K562 (cell line): ENCODE measurements around the gene RXRB. TPM values are rescaled to one million over a fixed set of nuclear protein-coding genes. Genes with fewer than 3 reads are reported as not detected.

Source experiments
- CBFB ChIP-seq: sonication (generic); formaldehyde crosslinking; IDR thresholded peaks from 2 replicates; pipeline ENCODE4 v1.4.0; 2020; ENCODE audit warnings: mild to moderate bottlenecking, missing genetic modification reagents
- E2F4 ChIP-seq: sonication (generic); formaldehyde crosslinking; IDR thresholded peaks from 2 replicates; pipeline ENCODE4 v1.8.0; 2022; ENCODE audit warnings: mild to moderate bottlenecking, low read depth, missing genetic modification reagents
- E4F1 ChIP-seq: fragments of 250-450 bp; sonication (Bioruptor Pico); IDR thresholded peaks from 2 replicates; pipeline ENCODE4 v1.5.0; 2021; ENCODE audit warnings: mild to moderate bottlenecking, borderline replicate concordance
- MEIS2 ChIP-seq: fragments of 450-650 bp; IDR thresholded peaks from 2 replicates; pipeline ENCODE4 v1.6.1; 2014; ENCODE audit warnings: mild to moderate bottlenecking; ENCODE audit not compliant: partially characterized antibody
- MYC ChIP-seq, 2 experiments: fragments of 250-450 bp in 1 of 2; sonication (Bioruptor Pico) in 1 of 2; IDR thresholded peaks; 2 replicates each; pipeline versions ENCODE4 v1.5.1 to v1.6.1; 2012 to 2021; ENCODE audit warnings: low read depth in 2 of 2, borderline replicate concordance in 1 of 2, improper control_type of control experiment in 1 of 2, low read length in 1 of 2, mild to moderate bottlenecking in 1 of 2, moderate library complexity in 1 of 2
- POLR2B ChIP-seq: fragments of 450-650 bp; IDR thresholded peaks from 2 replicates; pipeline ENCODE4 v1.6.1; 2018; ENCODE audit warnings: low read depth; ENCODE audit not compliant: partially characterized antibody
- RB1 ChIP-seq: fragments of 450-650 bp; IDR thresholded peaks from 2 replicates; pipeline ENCODE4 v1.6.1; 2017; ENCODE audit warnings: low read depth, mild to moderate bottlenecking
- SOX6 ChIP-seq: fragments of 450-650 bp; IDR thresholded peaks from 2 replicates; pipeline ENCODE4 v1.6.1; 2014; ENCODE audit warnings: mild to moderate bottlenecking
- ZNF12 ChIP-seq: sonication (generic); formaldehyde crosslinking; IDR thresholded peaks from 2 replicates; pipeline ENCODE4 v1.4.0; 2020; ENCODE audit warnings: mild to moderate bottlenecking, missing genetic modification reagents
- ZNF146 ChIP-seq: IDR thresholded peaks from one replicate; pipeline ENCODE4 v1.6.1; 2018; ENCODE audit warnings: missing compliant biosample characterization; ENCODE audit not compliant: unreplicated experiment
- ZNF184 ChIP-seq: sonication (generic); formaldehyde crosslinking; IDR thresholded peaks from 2 replicates; pipeline ENCODE4 v1.5.0; 2020; ENCODE audit warnings: missing genetic modification reagents
- ZNF76 ChIP-seq: fragments of 250-450 bp; sonication (Bioruptor Pico); IDR thresholded peaks from 2 replicates; pipeline ENCODE4 v1.4.0; 2020; ENCODE audit warnings: mild to moderate bottlenecking, moderate library complexity, borderline replicate concordance
- ZSCAN32 ChIP-seq: fragments of 450-650 bp; formaldehyde crosslinking; IDR thresholded peaks from 2 replicates; pipeline ENCODE4 v1.4.0; 2020; ENCODE audit warnings: mild to moderate bottlenecking, moderate library complexity
- polyA plus RNA-seq, 8 experiments: library from polyadenylated mRNA; depleted of rRNA in 4 of 8; stranded (reverse) in 5 of 8; unstranded in 3 of 8; fragments of >200 nt; fragmentation: Nextera tagmentation in 2 of 8; fragmentation: Illumina TruSeq in 1 of 8; extraction: Ambion mirVana in 2 of 8; extraction: Trizol in 1 of 8; gene quantifications; 2 replicates each; pipeline versions ENCODE4 v1.2.1 to v1.2.3, GENCODE V29; 2011 to 2014; ENCODE audit warnings: inconsistent platforms in 1 of 8, missing spikeins in 1 of 8
- total RNA-seq, 7 experiments: library from RNA; depleted of rRNA in 6 of 7; stranded (reverse); fragments of >200 nt in 6 of 7; fragmentation: Illumina TruSeq in 2 of 7; extraction: Trizol in 2 of 7; gene quantifications; 2 replicates each; pipeline versions ENCODE4 v1.2.1 to v1.2.3, GENCODE V29; 2011 to 2021; ENCODE audit warnings: low replicate concordance in 1 of 7
- TF ChIP-seq, protein P1 (sequence below): fragments of 200-800 bp; sonication (Bioruptor generic); IDR thresholded peaks from 2 replicates; pipeline ENCODE4 v1.6.1; 2016; ENCODE audit warnings: missing genetic modification characterization, missing compliant biosample characterization
- TF ChIP-seq, protein P2 (sequence below): fragments of 450-650 bp; formaldehyde crosslinking; IDR thresholded peaks from 2 replicates; pipeline ENCODE4 v1.4.0; 2020; ENCODE audit warnings: mild to moderate bottlenecking, moderate library complexity

The RXRB gene
- total and polyA plus RNA-seq, 9 of the 15 experiments (the other 6 are each of a cell fraction or from before 2014, with no cell fraction given) = 0.76 to 35.5 (median 18.4) TPM

DNA sequence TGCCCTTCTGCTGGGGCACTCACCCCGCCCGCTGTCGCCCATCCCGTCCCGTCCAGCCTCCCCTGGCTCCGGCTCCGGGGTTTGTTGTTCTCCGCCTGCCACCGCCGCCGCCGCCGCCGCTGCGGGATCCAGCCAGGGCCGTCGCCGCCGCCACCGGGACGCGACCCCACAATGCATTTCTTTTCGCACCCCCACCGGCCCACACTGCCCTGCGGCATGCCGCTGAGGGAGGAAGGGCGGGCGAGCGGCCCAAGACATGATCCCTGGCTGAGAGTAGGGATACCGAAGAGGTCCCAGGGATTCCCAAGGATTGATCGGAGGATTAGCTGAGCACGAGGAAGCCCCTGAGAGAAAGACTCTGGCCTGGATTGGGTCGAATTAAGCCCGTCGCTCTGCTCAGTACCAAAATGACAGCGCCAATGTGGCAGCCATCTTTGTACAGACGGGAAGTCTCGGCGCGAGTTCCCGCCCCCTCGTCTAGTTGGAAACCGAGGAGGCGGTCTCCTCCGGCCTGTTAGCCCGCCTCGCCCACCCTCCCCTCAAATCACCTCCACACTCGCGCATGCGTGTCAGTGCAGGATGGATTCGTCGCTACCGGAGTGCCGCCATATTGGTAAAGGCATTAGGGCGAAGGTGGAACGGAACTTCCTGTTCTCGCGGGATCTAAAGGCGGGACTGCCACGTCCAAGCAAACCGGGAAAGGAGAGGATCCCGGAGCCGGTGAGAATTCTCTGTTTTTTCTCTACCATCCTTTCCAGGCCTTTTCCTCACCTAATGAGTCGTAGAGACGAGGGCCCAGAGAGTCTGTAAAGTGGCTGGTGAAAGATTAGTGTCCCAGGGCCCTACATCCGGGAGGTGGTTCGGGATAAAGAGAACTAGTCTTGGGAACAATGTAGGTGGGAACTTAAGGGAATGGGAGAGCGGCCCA lies at the start of gene RXRB, which contains the start of gene SLC39A7 (continued):
- TF ChIP-seq, protein P1, sequence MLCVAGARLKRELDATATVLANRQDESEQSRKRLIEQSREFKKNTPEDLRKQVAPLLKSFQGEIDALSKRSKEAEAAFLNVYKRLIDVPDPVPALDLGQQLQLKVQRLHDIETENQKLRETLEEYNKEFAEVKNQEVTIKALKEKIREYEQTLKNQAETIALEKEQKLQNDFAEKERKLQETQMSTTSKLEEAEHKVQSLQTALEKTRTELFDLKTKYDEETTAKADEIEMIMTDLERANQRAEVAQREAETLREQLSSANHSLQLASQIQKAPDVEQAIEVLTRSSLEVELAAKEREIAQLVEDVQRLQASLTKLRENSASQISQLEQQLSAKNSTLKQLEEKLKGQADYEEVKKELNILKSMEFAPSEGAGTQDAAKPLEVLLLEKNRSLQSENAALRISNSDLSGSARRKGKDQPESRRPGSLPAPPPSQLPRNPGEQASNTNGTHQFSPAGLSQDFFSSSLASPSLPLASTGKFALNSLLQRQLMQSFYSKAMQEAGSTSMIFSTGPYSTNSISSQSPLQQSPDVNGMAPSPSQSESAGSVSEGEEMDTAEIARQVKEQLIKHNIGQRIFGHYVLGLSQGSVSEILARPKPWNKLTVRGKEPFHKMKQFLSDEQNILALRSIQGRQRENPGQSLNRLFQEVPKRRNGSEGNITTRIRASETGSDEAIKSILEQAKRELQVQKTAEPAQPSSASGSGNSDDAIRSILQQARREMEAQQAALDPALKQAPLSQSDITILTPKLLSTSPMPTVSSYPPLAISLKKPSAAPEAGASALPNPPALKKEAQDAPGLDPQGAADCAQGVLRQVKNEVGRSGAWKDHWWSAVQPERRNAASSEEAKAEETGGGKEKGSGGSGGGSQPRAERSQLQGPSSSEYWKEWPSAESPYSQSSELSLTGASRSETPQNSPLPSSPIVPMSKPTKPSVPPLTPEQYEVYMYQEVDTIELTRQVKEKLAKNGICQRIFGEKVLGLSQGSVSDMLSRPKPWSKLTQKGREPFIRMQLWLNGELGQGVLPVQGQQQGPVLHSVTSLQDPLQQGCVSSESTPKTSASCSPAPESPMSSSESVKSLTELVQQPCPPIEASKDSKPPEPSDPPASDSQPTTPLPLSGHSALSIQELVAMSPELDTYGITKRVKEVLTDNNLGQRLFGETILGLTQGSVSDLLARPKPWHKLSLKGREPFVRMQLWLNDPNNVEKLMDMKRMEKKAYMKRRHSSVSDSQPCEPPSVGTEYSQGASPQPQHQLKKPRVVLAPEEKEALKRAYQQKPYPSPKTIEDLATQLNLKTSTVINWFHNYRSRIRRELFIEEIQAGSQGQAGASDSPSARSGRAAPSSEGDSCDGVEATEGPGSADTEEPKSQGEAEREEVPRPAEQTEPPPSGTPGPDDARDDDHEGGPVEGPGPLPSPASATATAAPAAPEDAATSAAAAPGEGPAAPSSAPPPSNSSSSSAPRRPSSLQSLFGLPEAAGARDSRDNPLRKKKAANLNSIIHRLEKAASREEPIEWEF (CRISPR knock-in tag) = no peak
- TF ChIP-seq RB1 (peak; percentile 71), E2F4 (no peak), ZNF146 (no peak), ZNF12 (CRISPR knock-in tag) (peak; percentile 67; the same call in 1 of the 2 replicates), MEIS2 (peak; percentile 90), ZSCAN32 (CRISPR knock-in tag) (peak; percentile 73; the same call in 1 of the 2 replicates), ZNF184 (CRISPR knock-in tag) (no peak), E4F1 (CRISPR knock-in tag) (no peak), POLR2B (peak; percentile 96), ZNF76 (CRISPR knock-in tag) (peak; percentile 94), SOX6 (peak; percentile 53; the same call in 1 of the 2 replicates), MYC (IDR thresholded peaks at IDR 0.05; ENCODE audit: low read depth, low read length) (peak; percentile 64), MYC (CRISPR knock-in tag; IDR thresholded peaks at IDR 0.05; ENCODE audit: borderline replicate concordance, low read depth) (peak; percentile 68; the same call in 1 of the 2 replicates), CBFB (CRISPR knock-in tag) (peak; percentile 90; the same call in 1 of the 2 replicates)
- TF ChIP-seq, protein P2, sequence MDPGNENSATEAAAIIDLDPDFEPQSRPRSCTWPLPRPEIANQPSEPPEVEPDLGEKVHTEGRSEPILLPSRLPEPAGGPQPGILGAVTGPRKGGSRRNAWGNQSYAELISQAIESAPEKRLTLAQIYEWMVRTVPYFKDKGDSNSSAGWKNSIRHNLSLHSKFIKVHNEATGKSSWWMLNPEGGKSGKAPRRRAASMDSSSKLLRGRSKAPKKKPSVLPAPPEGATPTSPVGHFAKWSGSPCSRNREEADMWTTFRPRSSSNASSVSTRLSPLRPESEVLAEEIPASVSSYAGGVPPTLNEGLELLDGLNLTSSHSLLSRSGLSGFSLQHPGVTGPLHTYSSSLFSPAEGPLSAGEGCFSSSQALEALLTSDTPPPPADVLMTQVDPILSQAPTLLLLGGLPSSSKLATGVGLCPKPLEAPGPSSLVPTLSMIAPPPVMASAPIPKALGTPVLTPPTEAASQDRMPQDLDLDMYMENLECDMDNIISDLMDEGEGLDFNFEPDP (CRISPR knock-in tag) = peak; percentile 74; the same call in 1 of the 2 replicates
